Measurements from ENCODE around the gene CLTB. TPM values are rescaled to one million over a fixed set of nuclear protein-coding genes. Genes with fewer than 3 reads are reported as not detected.

Gene CLTB
- total and polyA plus RNA-seq, 2 donors (not counting 1 experiment from before 2014, with no cell fraction given): 29.9 to 41.7 TPM

DNA sequence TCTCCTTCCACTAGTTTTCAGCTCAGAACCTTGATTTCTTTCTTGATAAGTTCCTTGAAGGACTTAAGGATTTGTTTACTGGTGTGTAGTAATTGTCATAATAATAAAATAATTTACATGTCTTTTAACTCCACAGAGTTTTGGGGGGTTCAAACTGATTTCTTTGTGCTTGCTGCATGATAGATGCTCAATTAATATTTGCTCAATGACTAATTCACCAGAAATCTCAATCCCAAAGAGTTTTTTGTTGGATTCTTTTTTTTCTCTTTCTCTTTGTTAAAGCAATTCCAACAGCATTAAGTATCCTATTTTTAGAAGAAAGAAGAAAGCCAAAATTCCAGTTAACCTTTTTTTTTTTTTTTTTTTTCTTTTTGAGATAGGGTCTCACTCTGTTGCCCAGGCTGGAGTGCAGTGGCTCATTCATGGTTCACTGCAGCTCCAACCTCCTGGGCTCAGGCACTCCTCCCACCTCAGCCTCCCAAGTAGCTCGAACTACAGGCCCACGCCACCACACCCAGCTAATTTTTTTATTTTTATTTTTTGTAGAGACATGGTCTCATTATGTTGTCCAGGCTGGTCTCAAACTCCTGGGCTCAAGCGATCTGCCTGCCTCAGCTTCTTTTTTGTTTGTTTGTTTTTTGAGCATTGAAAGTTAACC lies 42.7 kb upstream of the CLTB start:
- ChIA-PET CTCF (no interaction called here), POLR2A (no interaction called here)
- H3K9me3 ChIP-seq (ENCODE audit: control extremely low read depth in 1 of 3, control insufficient read depth in 2 of 3, insufficient read depth in 1 of 3, low read length in 2 of 3): peaks cover 0 to 4% (median 0%) of the 10 kb centered on the region in 3 donors
- Mint-ChIP-seq H3K27me3 (no peaks in the 10 kb centered on the region), H3K27ac (no peak overlapping the region), H3K9me3 (ENCODE audit: insufficient read depth) (no peaks in the 10 kb centered on the region), H3K4me1 (peaks cover 27% of the 10 kb centered on the region), H3K4me3 (no peak overlapping the region)
- H3K27me3 ChIP-seq (replicated peaks in 1 of 4; ENCODE audit: control extremely low read depth in 1 of 4, control insufficient read depth in 3 of 4, insufficient read depth in 4 of 4, low read length in 3 of 4): no peaks in the 10 kb centered on the region
- TF ChIP-seq EZH2 (IDR thresholded peaks at IDR 0.05; ENCODE audit: borderline replicate concordance, insufficient read depth, low read depth, low read length, poor library complexity, severe bottlenecking): no peak
- TF ChIP-seq, protein P1, sequence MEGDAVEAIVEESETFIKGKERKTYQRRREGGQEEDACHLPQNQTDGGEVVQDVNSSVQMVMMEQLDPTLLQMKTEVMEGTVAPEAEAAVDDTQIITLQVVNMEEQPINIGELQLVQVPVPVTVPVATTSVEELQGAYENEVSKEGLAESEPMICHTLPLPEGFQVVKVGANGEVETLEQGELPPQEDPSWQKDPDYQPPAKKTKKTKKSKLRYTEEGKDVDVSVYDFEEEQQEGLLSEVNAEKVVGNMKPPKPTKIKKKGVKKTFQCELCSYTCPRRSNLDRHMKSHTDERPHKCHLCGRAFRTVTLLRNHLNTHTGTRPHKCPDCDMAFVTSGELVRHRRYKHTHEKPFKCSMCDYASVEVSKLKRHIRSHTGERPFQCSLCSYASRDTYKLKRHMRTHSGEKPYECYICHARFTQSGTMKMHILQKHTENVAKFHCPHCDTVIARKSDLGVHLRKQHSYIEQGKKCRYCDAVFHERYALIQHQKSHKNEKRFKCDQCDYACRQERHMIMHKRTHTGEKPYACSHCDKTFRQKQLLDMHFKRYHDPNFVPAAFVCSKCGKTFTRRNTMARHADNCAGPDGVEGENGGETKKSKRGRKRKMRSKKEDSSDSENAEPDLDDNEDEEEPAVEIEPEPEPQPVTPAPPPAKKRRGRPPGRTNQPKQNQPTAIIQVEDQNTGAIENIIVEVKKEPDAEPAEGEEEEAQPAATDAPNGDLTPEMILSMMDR (IDR thresholded peaks at IDR 0.05): no peak
- no peak overlapping the region for H3K9ac ChIP-seq (ENCODE audit: low read length)
- no peak overlapping the region for H2AFZ ChIP-seq (ENCODE audit: insufficient read depth, low read depth, low read length, poor library complexity, severe bottlenecking)
- peaks cover 89% of the 10 kb centered on the region for H3K79me2 ChIP-seq (ENCODE audit: control insufficient read depth, insufficient read depth, low read length)
- H3K4me2 ChIP-seq (replicated peaks; ENCODE audit: low read depth, low read length, poor library complexity, severe bottlenecking): no peak overlapping the region
- DNase-seq: no peak
- no peak overlapping the region for H3K4me3 ChIP-seq (ENCODE audit: control extremely low read depth in 1 of 5, extremely low read depth in 1 of 5, insufficient read depth in 1 of 5, low read depth in 2 of 5, low read length in 4 of 5)
- peaks cover 26% of the 10 kb centered on the region for H4K20me1 ChIP-seq (ENCODE audit: control insufficient read depth, insufficient read depth, low read length, poor library complexity, severe bottlenecking)
- peaks cover 0 to 3% of the 10 kb centered on the region in 2 donors for H3K4me1 ChIP-seq (ENCODE audit: control insufficient read depth in 2 of 2, insufficient read depth in 2 of 2, low read length in 2 of 2)
- peaks cover 0 to 5% of the 10 kb centered on the region in 2 experiments for H3K36me3 ChIP-seq (replicated peaks in 1 of 2; ENCODE audit: control extremely low read depth in 1 of 2, control insufficient read depth in 1 of 2, extremely low read depth in 1 of 2, insufficient read depth in 2 of 2, low read length in 1 of 2)
- WGBS (ENCODE audit: insufficient coverage): no CpG with 5 or more reads among the region's 3 CpGs
- intact Hi-C loops (cut with micrococcal nuclease): no loop called here
- H3K27ac ChIP-seq (ENCODE audit: low read length in 2 of 2): no peak overlapping the region
- no peak for ATAC-seq (ENCODE audit: low read depth)

DNA sequence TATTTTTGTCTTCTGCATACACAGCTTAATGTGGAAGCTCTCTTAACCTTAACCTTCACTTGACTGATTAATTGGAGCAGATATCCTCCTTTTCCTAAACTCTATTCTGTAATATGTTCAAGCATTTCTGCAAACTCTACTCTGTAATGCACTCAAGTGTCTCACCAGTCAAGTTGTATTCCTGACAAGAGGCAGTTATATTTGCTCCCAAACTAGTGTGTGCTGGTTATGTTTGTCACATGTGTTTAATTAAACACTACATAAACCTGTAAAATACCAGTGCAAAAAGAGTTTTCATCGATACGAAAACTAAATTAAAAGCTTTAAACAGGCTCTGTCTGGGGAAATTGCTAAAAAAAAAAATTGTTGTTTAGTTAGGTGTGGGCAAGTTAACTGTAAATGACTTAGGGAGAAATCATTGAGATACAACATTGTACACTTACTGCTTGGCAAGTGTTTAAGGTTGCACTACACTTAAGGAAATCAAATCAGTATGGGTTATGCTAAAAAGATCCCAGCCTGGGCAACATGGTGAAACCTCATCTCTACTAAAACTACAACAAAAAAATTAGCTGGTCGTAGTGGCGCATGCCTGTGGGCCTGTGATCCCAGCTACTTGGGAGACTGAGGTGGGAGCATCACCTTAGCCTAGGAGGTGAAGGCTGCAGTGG lies 38.5 kb upstream of the CLTB start:
- CTCF ChIA-PET: no interaction called here
- 100% methylated on average over 2 of the region's 4 CpGs for WGBS (ENCODE audit: insufficient coverage)
- no peak for ATAC-seq (ENCODE audit: low read depth)
- TF ChIP-seq, protein P1 (IDR thresholded peaks at IDR 0.05): no peak
- no peak for TF ChIP-seq EZH2 (IDR thresholded peaks at IDR 0.05; ENCODE audit: borderline replicate concordance, insufficient read depth, low read depth, low read length, poor library complexity, severe bottlenecking)
- H3K4me2 ChIP-seq (replicated peaks; ENCODE audit: low read depth, low read length, poor library complexity, severe bottlenecking): no peak overlapping the region
- POLR2A ChIA-PET: no interaction called here
- H3K4me3 ChIP-seq (ENCODE audit: control extremely low read depth in 1 of 5, extremely low read depth in 1 of 5, insufficient read depth in 1 of 5, low read depth in 2 of 5, low read length in 4 of 5): no peak overlapping the region
- no peaks in the 10 kb centered on the region for H3K9me3 Mint-ChIP-seq (ENCODE audit: insufficient read depth)
- no peaks in the 10 kb centered on the region for H3K4me1 ChIP-seq (ENCODE audit: control insufficient read depth in 2 of 2, insufficient read depth in 2 of 2, low read length in 2 of 2)
- no peak for DNase-seq
- peaks cover 0 to 4% (median 0%) of the 10 kb centered on the region in 3 donors for H3K9me3 ChIP-seq (ENCODE audit: control extremely low read depth in 1 of 3, control insufficient read depth in 2 of 3, insufficient read depth in 1 of 3, low read length in 2 of 3)
- no peak overlapping the region for H2AFZ ChIP-seq (ENCODE audit: insufficient read depth, low read depth, low read length, poor library complexity, severe bottlenecking)
- no peak overlapping the region for H3K27ac Mint-ChIP-seq
- H3K4me1 Mint-ChIP-seq: peaks cover 30% of the 10 kb centered on the region
- no peak overlapping the region for H3K9ac ChIP-seq (ENCODE audit: low read length)
- H3K4me3 Mint-ChIP-seq: no peak overlapping the region
- no peaks in the 10 kb centered on the region for H3K27me3 ChIP-seq (replicated peaks in 1 of 4; ENCODE audit: control extremely low read depth in 1 of 4, control insufficient read depth in 3 of 4, insufficient read depth in 4 of 4, low read length in 3 of 4)
- H3K79me2 ChIP-seq (ENCODE audit: control insufficient read depth, insufficient read depth, low read length): peaks cover 88% of the 10 kb centered on the region
- intact Hi-C loops (cut with micrococcal nuclease): no loop called here
- no peak overlapping the region for H3K27ac ChIP-seq (ENCODE audit: low read length in 2 of 2)
- H3K27me3 Mint-ChIP-seq: no peaks in the 10 kb centered on the region
- H4K20me1 ChIP-seq (ENCODE audit: control insufficient read depth, insufficient read depth, low read length, poor library complexity, severe bottlenecking): peaks cover 22% of the 10 kb centered on the region
- H3K36me3 ChIP-seq (replicated peaks in 1 of 2; ENCODE audit: control extremely low read depth in 1 of 2, control insufficient read depth in 1 of 2, extremely low read depth in 1 of 2, insufficient read depth in 2 of 2, low read length in 1 of 2): peaks cover 2 to 15% of the 10 kb centered on the region in 2 experiments

Data from B cell (primary cell).